T follicular helper cell (primary cell): ENCODE results near the gene NAA80.

ENCODE experiments used
- DNase-seq: peaks from one replicate; pipeline ENCODE4 v3.0.0-alpha.2; 2020; ENCODE audit warnings: low read depth

Gene NAA80

GRCh38 chr3:50258029-50258680 lies 41.0 kb downstream of the NAA80 start:
- DNase-seq, result no peak

- no peak for DNase-seq
Observed at GRCh38 chr3:50256978-50257890, 42.0 kb downstream of the NAA80 start.

GRCh38 chr3:50255251-50255615 lies 44.0 kb downstream of the NAA80 start:
- DNase-seq, result no peak

- no peak for DNase-seq
Observed at GRCh38 chr3:50254577-50255250, 44.5 kb downstream of the NAA80 start.

- DNase-seq, result no peak
Observed at GRCh38 chr3:50251220-50251619, 48.0 kb downstream of the NAA80 start.

- no peak for DNase-seq
Observed at GRCh38 chr3:50250514-50250913, 48.7 kb downstream of the NAA80 start.

- no peak for DNase-seq
Observed at GRCh38 chr3:50249457-50249856, 49.7 kb downstream of the NAA80 start.

GRCh38 chr3:50248387-50248786 lies 50.8 kb downstream of the NAA80 start:
- DNase-seq, result no peak

GRCh38 chr3:50246517-50246954 lies 52.7 kb downstream of the NAA80 start:
- DNase-seq, result peak; percentile 76
